Eye (tissue), 1 donor: Measurements from ENCODE around the gene ZHX3.
"Not testable (repeated sequence)": the region's sequence is repeated elsewhere in the genome, so short reads cannot be mapped to it uniquely, and the experiment has no call there.

Experiments used
- DNase-seq: peaks from one replicate; pipeline ENCODE4 v3.0.0-alpha.2; 2015

Gene ZHX3

GRCh38 chr20:41145317-41145716 is 172.2 kb downstream of the ZHX3 start:
- DNase-seq, result no peak

DNA sequence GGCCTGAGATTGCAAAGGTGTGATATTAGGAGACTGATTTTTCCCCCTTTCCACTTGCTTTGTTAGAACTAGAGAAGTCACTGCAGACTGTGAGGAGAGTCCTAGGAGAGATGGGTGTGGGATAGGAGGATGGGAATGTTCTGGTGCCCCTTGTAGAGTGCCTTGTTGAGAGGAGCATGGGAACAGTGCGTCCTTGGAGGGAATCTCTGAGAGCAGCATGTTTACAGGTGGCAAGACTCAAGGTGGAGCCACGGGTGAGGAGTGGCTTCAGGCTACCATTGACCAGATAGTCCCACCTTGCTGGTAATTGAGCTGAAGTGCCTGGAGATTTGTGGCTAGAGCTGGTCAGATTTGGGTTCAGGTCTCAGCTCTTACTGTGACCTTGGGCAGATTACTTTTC is 174.2 kb downstream of the ZHX3 start:
- DNase-seq, result no peak

GRCh38 chr20:41142919-41143318 is 174.6 kb downstream of the ZHX3 start:
- DNase-seq, result no peak

DNA sequence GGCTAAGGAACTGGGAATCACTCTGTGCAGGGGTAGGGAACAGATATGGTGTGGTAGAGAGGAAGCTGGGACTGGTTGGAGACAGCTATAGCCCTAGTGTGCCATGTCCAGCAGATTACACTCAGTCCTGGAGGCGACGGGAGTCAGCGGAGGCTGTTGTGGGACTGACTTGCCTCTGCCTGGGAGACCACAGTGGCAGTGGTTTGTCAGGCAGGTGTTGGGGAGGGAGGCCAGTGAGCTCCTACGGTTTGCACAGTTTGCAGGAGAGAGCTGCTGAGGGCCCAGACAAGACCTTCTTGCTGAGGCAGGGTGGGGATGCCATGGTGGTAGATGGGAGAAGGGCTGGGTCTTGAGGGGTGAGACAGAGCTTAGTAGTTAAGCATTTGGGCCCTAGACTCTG is 175.3 kb downstream of the ZHX3 start:
- DNase-seq, result no peak

- DNase-seq, result no peak
Observed at GRCh38 chr20:41141153-41141815, 176.2 kb downstream of the ZHX3 start.

- no peak for DNase-seq
Observed at GRCh38 chr20:41140226-41141133, 177.1 kb downstream of the ZHX3 start.

GRCh38 chr20:41139227-41140093 is 178.1 kb downstream of the ZHX3 start:
- no peak for DNase-seq

- DNase-seq, result peak; percentile 68
Observed at GRCh38 chr20:41138475-41139226, 178.9 kb downstream of the ZHX3 start.

DNA sequence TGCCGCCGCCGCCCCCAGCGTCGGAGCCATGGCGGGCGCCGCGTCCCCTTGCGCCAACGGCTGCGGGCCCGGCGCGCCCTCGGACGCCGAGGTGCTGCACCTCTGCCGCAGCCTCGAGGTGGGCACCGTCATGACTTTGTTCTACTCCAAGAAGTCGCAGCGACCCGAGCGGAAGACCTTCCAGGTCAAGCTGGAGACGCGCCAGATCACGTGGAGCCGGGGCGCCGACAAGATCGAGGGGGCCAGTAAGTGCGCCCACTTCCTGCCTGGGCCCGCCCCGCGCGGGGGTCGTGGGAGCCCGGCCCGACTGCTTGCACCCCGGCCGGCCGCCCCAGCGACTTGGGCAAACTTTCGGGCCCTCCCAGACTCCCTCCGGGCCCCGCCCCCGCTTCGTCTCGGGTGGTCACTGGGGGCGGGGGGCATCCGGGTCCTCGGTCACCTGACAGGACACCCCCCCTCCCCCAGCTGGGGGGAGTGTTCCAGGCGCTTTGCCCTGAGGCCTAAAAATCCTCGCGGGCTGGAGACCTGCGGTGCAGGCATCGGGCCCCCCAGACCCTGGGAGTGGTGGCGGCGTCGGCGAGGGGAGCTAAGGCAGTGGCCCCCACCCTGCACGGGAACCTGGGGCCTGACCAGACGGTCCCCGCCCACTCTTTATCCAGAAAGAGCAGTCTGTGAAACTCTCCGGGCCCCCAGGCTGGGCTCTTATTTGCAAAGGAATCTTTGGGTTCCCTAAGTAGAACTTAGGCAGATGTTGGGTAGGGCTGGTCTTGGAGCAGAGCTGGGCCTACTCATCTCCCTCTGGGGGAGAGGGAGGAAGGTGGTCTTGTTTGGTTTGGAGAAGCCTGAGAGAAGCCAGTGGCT is 179.7 kb downstream of the ZHX3 start:
- peak; percentile 90 for DNase-seq

DNA sequence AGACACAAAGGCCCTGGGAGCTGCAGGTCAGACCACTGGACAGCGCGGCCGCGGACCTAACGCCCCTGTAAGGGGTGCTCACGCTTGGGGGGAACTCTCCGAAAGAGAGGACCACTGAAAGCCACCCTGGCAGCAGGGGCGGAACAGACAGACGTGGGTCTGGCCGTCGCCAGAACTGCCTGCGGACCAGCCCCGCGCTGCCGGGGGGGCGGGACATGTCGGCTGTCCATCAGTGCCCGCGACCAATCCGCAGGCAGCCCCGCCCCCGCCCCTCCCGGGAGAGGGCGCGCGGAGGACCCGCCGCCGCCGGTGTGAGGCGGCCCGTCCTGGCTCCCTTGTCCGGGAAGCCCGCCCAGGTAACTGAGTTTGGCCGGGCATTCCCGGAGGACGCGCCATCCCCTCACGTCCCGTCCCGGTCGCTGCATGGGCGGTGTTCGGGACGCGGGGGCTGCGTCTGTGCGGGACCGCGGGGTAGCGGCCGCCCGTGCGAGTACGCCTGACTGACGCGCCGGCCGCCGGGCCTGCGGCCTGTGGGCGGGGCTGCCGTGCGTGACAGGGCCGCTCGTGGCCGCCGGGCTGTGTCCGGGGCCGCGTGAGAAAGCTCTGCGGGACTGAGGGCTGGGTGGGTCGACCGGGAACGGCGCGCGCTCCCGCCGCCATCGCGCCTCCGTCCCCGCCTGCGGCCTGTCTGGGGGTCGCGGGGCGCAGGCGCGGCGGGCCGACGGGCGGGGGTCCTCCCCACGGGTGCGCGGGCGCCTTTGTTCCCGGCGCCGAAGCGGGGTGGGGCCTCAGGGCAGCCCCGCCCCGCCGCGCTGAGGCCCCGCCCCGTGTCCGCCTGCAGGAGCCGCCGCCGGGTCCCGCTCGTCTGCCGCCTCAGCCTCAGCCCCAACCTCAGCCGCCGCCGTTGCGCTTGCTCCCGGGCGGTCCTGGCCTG is 180.6 kb downstream of the ZHX3 start, which contains the start of gene PLCG1:
Gene PLCG1, plus strand, starts transcription at position 864 of the 934 bp plus-strand sequence. CDS start 99 bp downstream, outside the sequence.
- peak; percentile 96 for DNase-seq

GRCh38 chr20:41135888-41136679 is 181.4 kb downstream of the ZHX3 start:
- peak; percentile 22 for DNase-seq

- peak; percentile 48 for DNase-seq
Observed at GRCh38 chr20:41135187-41135887, 182.2 kb downstream of the ZHX3 start.

- no peak for DNase-seq
Observed at GRCh38 chr20:41134362-41135186, 183.0 kb downstream of the ZHX3 start.

DNA sequence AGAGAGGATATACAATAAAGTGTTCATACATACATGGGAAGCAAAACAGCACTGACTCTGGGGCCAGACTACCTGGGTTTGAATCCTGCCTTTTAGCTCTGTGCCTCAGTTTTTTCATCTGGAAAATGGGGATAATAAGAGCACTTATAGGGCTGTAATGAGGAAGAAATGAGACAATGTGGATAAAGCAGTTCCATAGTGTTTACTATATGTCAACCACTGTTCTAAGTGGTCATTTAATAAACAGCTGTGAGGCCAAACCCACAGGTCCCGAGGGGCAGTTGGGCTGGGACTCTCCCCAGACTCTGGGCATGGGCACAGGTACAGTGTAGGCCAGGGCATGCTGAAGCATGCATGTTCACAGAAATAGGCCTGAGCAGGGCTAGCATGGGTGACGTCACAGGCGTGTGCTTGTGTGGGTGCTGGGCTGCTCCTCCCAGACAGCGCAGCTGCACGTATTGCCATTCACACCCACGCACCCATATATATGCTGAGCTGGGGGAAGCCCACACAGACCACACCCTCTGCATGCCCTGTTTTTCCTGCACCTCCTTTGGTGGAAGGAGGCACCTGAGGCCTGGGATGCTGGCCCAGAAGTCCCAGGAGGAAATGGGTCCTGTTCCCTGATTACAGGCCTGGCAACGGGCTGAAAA is 183.7 kb downstream of the ZHX3 start:
- DNase-seq, result no peak

- DNase-seq, result not testable (repeated sequence)
Observed at GRCh38 chr20:41132388-41132775, 185.1 kb downstream of the ZHX3 start.

- DNase-seq, result no peak
Observed at GRCh38 chr20:41131594-41132387, 185.7 kb downstream of the ZHX3 start.
